Fibroblast of lung (primary cell): ENCODE results near the gene CDYL.

Source experiments
- CTCF ChIP-seq, 2 donors: IDR thresholded peaks in 1 of 2; conservative IDR thresholded peaks in 1 of 2; 1 replicate in 1 of 2; 2 replicates in 1 of 2; pipeline ENCODE4 v1.5.1; 2011 to 2012; ENCODE audit warnings: low read length in 2 of 2, control low read depth in 1 of 2, inconsistent platforms in 1 of 2, low read depth in 1 of 2, mild to moderate bottlenecking in 1 of 2
- EZH2 ChIP-seq: IDR thresholded peaks from 2 replicates; pipeline ENCODE4 v1.5.1; 2012; ENCODE audit warnings: low read length, control low read depth, mild to moderate bottlenecking; ENCODE audit errors: missing control alignments

GRCh38 chr6:4931530-4932227 lies 155.5 kb downstream of the CDYL start:
- TF ChIP-seq CTCF (conservative IDR thresholded peaks at IDR 0.05 in 1 of 2, IDR thresholded peaks at IDR 0.05 in 1 of 2; ENCODE audit: low read depth in 1 of 2, low read length in 2 of 2), result no peak
- TF ChIP-seq EZH2, result no peak
